Smooth muscle cell (in vitro differentiated cells): ENCODE data around the gene EYA3. TPM values are rescaled to one million over a fixed set of nuclear protein-coding genes. Genes with fewer than 3 reads are reported as not detected.

ENCODE experiments used
- DNase-seq: peaks from one replicate; lab custom pipeline; 2025; ENCODE audit not compliant: unreplicated experiment; lab: John Stamatoyannopoulos, UW
- H2AFZ ChIP-seq: fragments of 200-600 bp; sonication (generic); 2 replicates; pipeline ENCODE4 v1.6.0; 2016; ENCODE audit warnings: antibody characterized with exemption, low read depth, mild to moderate bottlenecking
- H3F3A ChIP-seq: fragments of 200-600 bp; sonication (generic); 2 replicates; pipeline ENCODE4 v1.6.0; 2017; ENCODE audit warnings: antibody characterized with exemption, low read depth
- H3K27ac ChIP-seq: fragments of 200-600 bp; sonication (generic); 2 replicates; pipeline ENCODE4 v1.5.1; 2016; ENCODE audit warnings: low read depth, mild to moderate bottlenecking
- H3K27me3 ChIP-seq: fragments of 200-600 bp; sonication (generic); 2 replicates; pipeline ENCODE4 v1.6.1; 2016; ENCODE audit warnings: low read depth, mild to moderate bottlenecking
- H3K36me3 ChIP-seq: fragments of 200-600 bp; sonication (generic); 2 replicates; pipeline ENCODE4 v1.5.1; 2016; ENCODE audit warnings: low read depth
- H3K4me1 ChIP-seq: fragments of 200-600 bp; sonication (generic); 2 replicates; pipeline ENCODE4 v1.5.1; 2016; ENCODE audit warnings: low read depth
- H3K4me2 ChIP-seq: fragments of 200-600 bp; sonication (generic); 2 replicates; pipeline ENCODE4 v1.6.0; 2016; ENCODE audit warnings: mild to moderate bottlenecking
- H3K4me3 ChIP-seq: fragments of 200-600 bp; sonication (generic); 2 replicates; pipeline ENCODE4 v1.5.1; 2016; ENCODE audit warnings: mild to moderate bottlenecking
- H3K79me2 ChIP-seq: fragments of 200-600 bp; sonication (generic); 2 replicates; pipeline ENCODE4 v1.6.0; 2016; ENCODE audit warnings: low read depth, mild to moderate bottlenecking
- H3K9ac ChIP-seq: fragments of 200-600 bp; sonication (generic); 2 replicates; pipeline ENCODE4 v1.6.0; 2016; ENCODE audit warnings: low read depth
- H3K9me3 ChIP-seq: fragments of 200-600 bp; sonication (generic); replicated peaks from 2 replicates; pipeline ENCODE4 v1.5.1; 2016; ENCODE audit warnings: low read depth
- H4K20me1 ChIP-seq: fragments of 200-600 bp; sonication (generic); 2 replicates; pipeline ENCODE4 v1.6.0; 2016; ENCODE audit warnings: low read depth
- CTCF ChIP-seq: fragments of 200-600 bp; sonication (generic); IDR thresholded peaks from 2 replicates; pipeline ENCODE4 v1.5.1; 2017; ENCODE audit warnings: borderline replicate concordance, mild to moderate bottlenecking, antibody characterized with exemption; ENCODE audit not compliant: insufficient read depth, poor library complexity, severe bottlenecking
- WGBS: methylation state at CpG from one replicate; pipeline ENCODE4 v1.1.7; 2016; ENCODE audit warnings: low lambda C conversion rate; 5-methylcytosine and 5-hydroxymethylcytosine counted together
- polyA plus RNA-seq: library from polyadenylated mRNA; unstranded; fragments of >200 nt; fragmentation: Nextera tagmentation; extraction: Ambion mirVana; gene quantifications from 2 replicates; pipeline ENCODE4 v1.2.1, GENCODE V29; 2016
- total RNA-seq: library from RNA; depleted of rRNA; stranded (reverse); fragments of >200 nt; gene quantifications from 2 replicates; pipeline ENCODE4 v1.2.3, GENCODE V29; 2014

The EYA3 gene
- total and polyA plus RNA-seq, 2 experiments from 2014 or later = 3.8 to 17.1 TPM

GRCh38 chr1:27973771-27974416 is 114.5 kb downstream of the EYA3 start:
- DNase-seq = no peak
- H3K4me3 ChIP-seq = no peak overlapping the region
- no peaks in the 10 kb centered on the region for H3K27me3 ChIP-seq
- no peak overlapping the region for H3K9ac ChIP-seq
- WGBS = 89% methylated on average over 4 of the region's 4 CpGs
- H2AFZ ChIP-seq = no peak overlapping the region
- no peak for TF ChIP-seq CTCF
- H3K27ac ChIP-seq = no peak overlapping the region
- peaks cover 7% of the 10 kb centered on the region for H3F3A ChIP-seq
- H4K20me1 ChIP-seq = no peaks in the 10 kb centered on the region
- H3K4me1 ChIP-seq = no peaks in the 10 kb centered on the region
- H3K79me2 ChIP-seq = no peaks in the 10 kb centered on the region
- H3K36me3 ChIP-seq = no peaks in the 10 kb centered on the region
- H3K4me2 ChIP-seq = no peak overlapping the region
- no peaks in the 10 kb centered on the region for H3K9me3 ChIP-seq

- no peak overlapping the region for H3K4me2 ChIP-seq
- H3K9ac ChIP-seq = no peak overlapping the region
- no peaks in the 10 kb centered on the region for H3K4me1 ChIP-seq
- no peak overlapping the region for H3K27ac ChIP-seq
- H4K20me1 ChIP-seq = no peaks in the 10 kb centered on the region
- no peak overlapping the region for H2AFZ ChIP-seq
- no peaks in the 10 kb centered on the region for H3K36me3 ChIP-seq
- no peaks in the 10 kb centered on the region for H3K79me2 ChIP-seq
- H3K4me3 ChIP-seq = no peak overlapping the region
- no peak for TF ChIP-seq CTCF
- no peaks in the 10 kb centered on the region for H3K9me3 ChIP-seq
- DNase-seq = no peak
- H3K27me3 ChIP-seq = no peaks in the 10 kb centered on the region
- WGBS = 96% methylated on average over 4 of the region's 4 CpGs
- peaks cover 7% of the 10 kb centered on the region for H3F3A ChIP-seq
Measured at GRCh38 chr1:27972141-27972540, 116.3 kb downstream of the EYA3 start.

DNA sequence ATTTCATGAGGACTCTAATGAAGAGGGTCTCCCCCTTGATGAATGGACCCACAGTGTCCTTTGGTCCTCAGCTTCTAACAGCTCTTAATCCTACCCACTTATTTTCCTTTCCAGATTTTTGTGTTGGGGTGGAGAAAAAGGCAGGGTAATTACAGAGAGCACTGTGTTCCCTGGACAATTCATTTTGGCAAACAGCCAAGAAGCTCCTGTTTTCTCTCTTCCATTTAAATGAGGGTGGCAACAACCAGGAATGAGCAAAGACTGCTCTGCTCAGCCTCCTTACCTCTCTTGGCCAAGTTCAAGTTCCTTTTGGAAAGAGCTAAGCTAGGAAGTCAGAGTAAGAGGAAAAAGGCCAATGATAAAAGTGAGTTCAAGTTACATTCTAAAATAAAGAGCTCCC is 116.7 kb downstream of the EYA3 start:
- Histone ChIP-seq H3K9ac (no peak overlapping the region), H3F3A (peaks cover 7% of the 10 kb centered on the region), H3K9me3 (no peaks in the 10 kb centered on the region), H3K79me2 (no peaks in the 10 kb centered on the region), H3K27ac (no peak overlapping the region), H3K27me3 (no peaks in the 10 kb centered on the region), H3K4me2 (no peak overlapping the region), H3K4me1 (no peaks in the 10 kb centered on the region), H4K20me1 (no peaks in the 10 kb centered on the region), H2AFZ (no peak overlapping the region), H3K36me3 (no peaks in the 10 kb centered on the region), H3K4me3 (no peak overlapping the region)
- TF ChIP-seq CTCF = no peak
- no peak for DNase-seq

DNA sequence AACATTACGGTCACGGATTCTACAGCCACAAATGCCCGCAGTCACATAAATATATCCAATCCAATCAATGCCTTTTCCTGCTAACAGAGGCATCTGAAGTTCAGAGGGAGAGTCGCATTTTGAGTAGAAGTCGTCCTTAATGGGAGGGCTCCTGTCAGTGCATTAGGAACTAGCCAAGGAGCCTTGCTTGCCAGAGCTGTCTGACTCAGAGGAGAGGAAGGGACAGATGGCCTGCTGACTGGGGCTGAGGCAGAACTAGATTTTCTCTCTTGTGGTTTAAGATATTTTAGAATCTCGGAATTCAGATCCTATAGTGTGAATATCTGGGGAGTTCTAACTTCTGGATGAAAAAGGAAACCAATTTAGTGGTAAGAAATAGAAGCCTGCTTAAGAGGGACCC is 118.0 kb downstream of the EYA3 start:
- H3K79me2 ChIP-seq = no peaks in the 10 kb centered on the region
- H3K9ac ChIP-seq = no peak overlapping the region
- no peaks in the 10 kb centered on the region for H3K27me3 ChIP-seq
- no peaks in the 10 kb centered on the region for H3K36me3 ChIP-seq
- H3K4me2 ChIP-seq = peak overlapping the region; percentile 52
- no peaks in the 10 kb centered on the region for H4K20me1 ChIP-seq
- DNase-seq = no peak
- WGBS = 63% methylated on average over 6 of the region's 6 CpGs
- no peak overlapping the region for H2AFZ ChIP-seq
- H3F3A ChIP-seq = peaks cover 7% of the 10 kb centered on the region
- H3K4me1 ChIP-seq = no peaks in the 10 kb centered on the region
- no peak overlapping the region for H3K4me3 ChIP-seq
- H3K9me3 ChIP-seq = no peaks in the 10 kb centered on the region
- TF ChIP-seq CTCF = no peak
- H3K27ac ChIP-seq = peak overlapping the region; percentile 71
